Measurements from ENCODE around the gene TMEM178A.

TMEM178A gene

DNA sequence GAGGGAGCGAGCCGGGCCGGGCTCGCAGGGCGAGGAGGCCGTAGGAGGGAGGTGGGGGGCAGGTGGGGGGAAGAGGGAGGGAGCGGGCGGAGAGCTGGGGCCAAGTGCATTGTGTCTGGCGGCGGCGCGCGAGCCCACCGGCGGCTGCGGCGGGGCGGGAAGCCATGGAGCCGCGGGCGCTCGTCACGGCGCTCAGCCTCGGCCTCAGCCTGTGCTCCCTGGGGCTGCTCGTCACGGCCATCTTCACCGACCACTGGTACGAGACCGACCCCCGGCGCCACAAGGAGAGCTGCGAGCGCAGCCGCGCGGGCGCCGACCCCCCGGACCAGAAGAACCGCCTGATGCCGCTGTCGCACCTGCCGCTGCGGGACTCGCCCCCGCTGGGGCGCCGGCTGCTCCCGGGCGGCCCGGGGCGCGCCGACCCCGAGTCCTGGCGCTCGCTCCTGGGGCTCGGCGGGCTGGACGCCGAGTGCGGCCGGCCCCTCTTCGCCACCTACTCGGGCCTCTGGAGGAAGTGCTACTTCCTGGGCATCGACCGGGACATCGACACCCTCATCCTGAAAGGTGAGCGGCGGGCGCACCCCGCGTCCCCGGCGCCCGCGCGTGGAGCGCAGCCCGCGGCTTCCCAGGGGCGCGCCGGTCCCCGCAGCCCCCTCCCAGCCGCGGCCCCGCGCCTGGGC is at the start of gene TMEM178A:
Gene TMEM178A, plus strand, starts transcription at position 107 of the 680 bp plus-strand sequence. Its CDS starts 58 bp downstream, at position 165.
- no peak for DNase-seq (ENCODE audit: low read depth, low spot score)
- H3K9ac ChIP-seq (ENCODE audit: insufficient read length), result no peak within 1 kb of the TSS
- peak within 1 kb of the TSS; percentile 71 for H3K4me3 ChIP-seq

DNA sequence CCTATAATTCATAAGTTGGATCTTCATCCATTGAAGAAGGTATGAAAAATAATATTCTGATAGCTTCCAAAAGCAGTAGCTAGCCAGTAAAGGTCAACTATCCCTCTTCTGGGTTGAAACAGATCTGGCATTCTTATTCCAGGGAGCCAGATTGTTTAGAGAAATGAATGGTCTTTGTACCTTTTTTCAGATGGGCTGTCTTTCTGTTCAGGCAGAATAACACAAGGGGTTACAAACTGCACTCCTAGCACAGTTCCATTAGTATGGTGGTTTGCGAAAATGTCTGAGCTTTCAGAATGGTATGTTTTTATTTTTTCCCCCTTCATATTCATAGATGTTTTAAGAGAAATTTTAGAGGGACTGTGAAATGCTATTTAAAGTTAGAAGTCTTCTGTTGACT is 47.5 kb upstream of the TMEM178A start:
- no peak for DNase-seq (ENCODE audit: low read depth, low spot score)
- no peak for TF ChIP-seq POLR2AphosphoS5 (IDR thresholded peaks at IDR 0.05; ENCODE audit: borderline replicate concordance, low read depth, low read length)
- TF ChIP-seq EZH2 (IDR thresholded peaks at IDR 0.05), result no peak
- no peak for TF ChIP-seq FOXP2 (optimal IDR thresholded peaks at IDR 0.05; ENCODE audit: control extremely low read depth, extremely low read length, insufficient read depth)

More for the DNA sequence above, at the start of gene TMEM178A:
- Histone ChIP-seq H3K36me3 (ENCODE audit: insufficient read depth, low read length) (no peaks in the 10 kb centered on the region), H3K9me3 (ENCODE audit: low read depth, low read length) (no peaks in the 10 kb centered on the region), H3K27ac (no peak within 1 kb of the TSS)
- TF ChIP-seq EZH2 (IDR thresholded peaks at IDR 0.05), result no peak
- no peak for TF ChIP-seq FOXP2 (optimal IDR thresholded peaks at IDR 0.05; ENCODE audit: control extremely low read depth, extremely low read length, insufficient read depth)
- TF ChIP-seq POLR2AphosphoS5 (IDR thresholded peaks at IDR 0.05; ENCODE audit: borderline replicate concordance, low read depth, low read length), result no peak

DNA sequence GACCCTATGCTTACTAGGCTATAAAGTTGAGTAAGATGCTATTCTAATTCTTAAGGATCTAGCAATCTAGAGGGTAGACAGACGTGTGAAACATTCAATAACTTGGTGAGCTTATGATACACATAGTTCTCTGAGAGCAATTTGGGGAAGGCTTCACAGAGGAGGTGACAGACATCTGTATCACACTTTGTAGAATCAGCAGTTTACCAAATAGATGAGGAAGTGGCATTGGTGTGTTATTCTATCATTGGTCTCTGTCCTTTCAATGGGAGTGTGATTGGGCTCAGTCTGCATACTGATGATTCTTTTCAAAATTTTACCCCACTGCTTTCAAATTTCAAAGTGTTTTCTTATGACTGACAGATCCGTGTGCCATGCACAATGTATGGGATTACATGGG is 47.0 kb upstream of the TMEM178A start:
- H3K9me3 ChIP-seq (ENCODE audit: low read depth, low read length), result no peaks in the 10 kb centered on the region
- DNase-seq (ENCODE audit: low read depth, low spot score), result no peak
- H3K4me3 ChIP-seq, result no peak overlapping the region
- no peak overlapping the region for H3K9ac ChIP-seq (ENCODE audit: insufficient read length)
- no peaks in the 10 kb centered on the region for H3K36me3 ChIP-seq (ENCODE audit: insufficient read depth, low read length)
- no peak for TF ChIP-seq EZH2 (IDR thresholded peaks at IDR 0.05)
- no peak for TF ChIP-seq POLR2AphosphoS5 (IDR thresholded peaks at IDR 0.05; ENCODE audit: borderline replicate concordance, low read depth, low read length)
- no peak for TF ChIP-seq FOXP2 (optimal IDR thresholded peaks at IDR 0.05; ENCODE audit: control extremely low read depth, extremely low read length, insufficient read depth)
- H3K27ac ChIP-seq, result no peak overlapping the region

More for the DNA sequence above, 47.5 kb upstream of the TMEM178A start:
- no peak overlapping the region for H3K9ac ChIP-seq (ENCODE audit: insufficient read length)
- no peak overlapping the region for H3K4me3 ChIP-seq
- no peaks in the 10 kb centered on the region for H3K9me3 ChIP-seq (ENCODE audit: low read depth, low read length)
- H3K27ac ChIP-seq, result no peak overlapping the region
- H3K36me3 ChIP-seq (ENCODE audit: insufficient read depth, low read length), result no peaks in the 10 kb centered on the region

DNA sequence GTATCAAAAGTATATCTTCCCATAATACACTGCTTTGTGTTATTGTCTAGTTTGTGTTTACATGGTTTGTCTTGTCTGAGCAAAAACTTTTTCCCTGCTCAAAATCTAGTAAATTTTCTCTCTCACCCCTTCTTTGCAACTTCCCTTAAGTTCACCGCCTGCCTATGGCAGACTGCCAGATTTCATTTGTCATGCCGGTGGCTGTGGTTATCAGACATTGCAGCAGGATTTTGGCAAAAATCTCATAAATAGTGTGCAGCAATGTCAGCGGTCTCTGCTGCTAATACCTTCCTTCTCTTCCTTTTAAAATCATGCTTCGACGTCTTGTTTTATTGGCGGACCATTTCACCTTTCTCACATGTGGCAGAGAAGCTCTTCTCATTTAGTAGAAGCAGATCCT is 45.6 kb upstream of the TMEM178A start:
- no peaks in the 10 kb centered on the region for H3K9me3 ChIP-seq (ENCODE audit: low read depth, low read length)
- no peak overlapping the region for H3K9ac ChIP-seq (ENCODE audit: insufficient read length)
- no peak overlapping the region for H3K27ac ChIP-seq
- peak; percentile 79 for DNase-seq (ENCODE audit: low read depth, low spot score)
- H3K4me3 ChIP-seq, result peak overlapping the region; percentile 44
- no peak for TF ChIP-seq EZH2 (IDR thresholded peaks at IDR 0.05)
- no peak for TF ChIP-seq FOXP2 (optimal IDR thresholded peaks at IDR 0.05; ENCODE audit: control extremely low read depth, extremely low read length, insufficient read depth)
- TF ChIP-seq POLR2AphosphoS5 (IDR thresholded peaks at IDR 0.05; ENCODE audit: borderline replicate concordance, low read depth, low read length), result no peak
- no peaks in the 10 kb centered on the region for H3K36me3 ChIP-seq (ENCODE audit: insufficient read depth, low read length)

DNA sequence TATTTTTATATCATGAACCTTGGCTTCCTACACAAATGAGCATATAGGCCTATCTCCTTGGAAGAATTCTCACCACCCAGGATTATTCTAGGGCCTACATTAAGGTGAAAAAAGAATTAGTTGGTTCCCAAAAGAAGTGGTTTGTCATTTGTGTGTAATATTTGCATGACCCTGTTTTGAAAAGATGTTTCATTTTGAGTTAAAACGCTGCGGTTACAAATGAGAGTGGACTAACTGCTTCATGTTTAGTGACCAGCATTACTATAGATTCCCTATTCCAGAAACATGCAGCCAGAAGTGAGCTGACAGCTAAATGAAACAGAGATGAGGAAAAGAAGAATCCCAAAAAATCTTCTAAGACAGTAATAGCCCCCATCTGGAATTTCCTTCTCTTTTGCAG is 44.1 kb upstream of the TMEM178A start:
- Histone ChIP-seq H3K9ac (ENCODE audit: insufficient read length) (no peak overlapping the region), H3K4me3 (no peak overlapping the region), H3K9me3 (ENCODE audit: low read depth, low read length) (no peaks in the 10 kb centered on the region), H3K36me3 (ENCODE audit: insufficient read depth, low read length) (no peaks in the 10 kb centered on the region), H3K27ac (no peak overlapping the region)
- TF ChIP-seq FOXP2 (optimal IDR thresholded peaks at IDR 0.05; ENCODE audit: control extremely low read depth, extremely low read length, insufficient read depth) (no peak), EZH2 (IDR thresholded peaks at IDR 0.05) (no peak), POLR2AphosphoS5 (IDR thresholded peaks at IDR 0.05; ENCODE audit: borderline replicate concordance, low read depth, low read length) (no peak)
- DNase-seq (ENCODE audit: low read depth, low spot score), result no peak

- Histone ChIP-seq H3K36me3 (ENCODE audit: insufficient read depth, low read length) (no peaks in the 10 kb centered on the region), H3K9me3 (ENCODE audit: low read depth, low read length) (no peaks in the 10 kb centered on the region), H3K27ac (no peak overlapping the region), H3K4me3 (no peak overlapping the region), H3K9ac (ENCODE audit: insufficient read length) (no peak overlapping the region)
- no peak for DNase-seq (ENCODE audit: low read depth, low spot score)
- TF ChIP-seq POLR2AphosphoS5 (IDR thresholded peaks at IDR 0.05; ENCODE audit: borderline replicate concordance, low read depth, low read length) (no peak), EZH2 (IDR thresholded peaks at IDR 0.05) (no peak), FOXP2 (optimal IDR thresholded peaks at IDR 0.05; ENCODE audit: control extremely low read depth, extremely low read length, insufficient read depth) (no peak)
Measured at GRCh38 chr2:39622860-39623259, 42.9 kb upstream of the TMEM178A start.

- Histone ChIP-seq H3K4me3 (no peak overlapping the region), H3K27ac (no peak overlapping the region), H3K9me3 (ENCODE audit: low read depth, low read length) (no peaks in the 10 kb centered on the region), H3K36me3 (ENCODE audit: insufficient read depth, low read length) (no peaks in the 10 kb centered on the region), H3K9ac (ENCODE audit: insufficient read length) (no peak overlapping the region)
- no peak for DNase-seq (ENCODE audit: low read depth, low spot score)
- TF ChIP-seq POLR2AphosphoS5 (IDR thresholded peaks at IDR 0.05; ENCODE audit: borderline replicate concordance, low read depth, low read length), result no peak
- no peak for TF ChIP-seq EZH2 (IDR thresholded peaks at IDR 0.05)
- TF ChIP-seq FOXP2 (optimal IDR thresholded peaks at IDR 0.05; ENCODE audit: control extremely low read depth, extremely low read length, insufficient read depth), result no peak
Measured at GRCh38 chr2:39623917-39624316, 41.8 kb upstream of the TMEM178A start.

DNA sequence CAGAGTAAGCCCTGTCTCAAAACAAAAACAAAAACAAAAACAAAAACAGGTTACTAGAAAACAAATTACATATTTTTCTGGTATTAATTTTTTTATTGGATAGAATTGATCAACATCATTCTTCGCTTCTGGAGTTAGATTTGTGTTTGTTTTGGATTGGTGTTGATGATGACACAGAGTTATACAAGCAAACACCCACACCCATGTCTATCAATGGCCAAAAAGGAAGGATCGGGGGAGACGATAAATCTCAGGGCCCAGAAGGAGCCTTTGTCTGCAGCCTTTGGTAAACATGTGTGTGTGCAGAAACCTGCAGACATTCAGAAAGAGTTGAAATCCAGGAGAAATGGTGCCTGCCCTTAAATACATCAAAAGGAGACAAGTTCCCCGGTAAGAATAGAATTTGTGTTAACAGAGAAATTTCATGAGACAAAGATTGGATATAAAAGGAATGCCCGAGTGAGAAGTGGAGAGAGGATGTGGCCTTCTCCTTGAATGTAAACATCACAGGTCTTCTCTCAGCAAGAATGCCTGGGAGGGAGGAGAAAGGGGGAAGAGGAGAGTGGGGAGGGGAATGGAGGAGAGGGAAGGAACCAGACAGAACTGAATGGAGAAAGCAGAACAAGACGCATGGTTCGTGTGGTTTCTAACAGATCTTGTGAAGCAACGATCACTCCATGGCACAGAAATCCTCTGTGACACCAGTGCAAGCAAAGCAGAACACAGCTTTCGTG is 40.4 kb upstream of the TMEM178A start:
- Histone ChIP-seq H3K36me3 (ENCODE audit: insufficient read depth, low read length) (no peaks in the 10 kb centered on the region), H3K9me3 (ENCODE audit: low read depth, low read length) (no peaks in the 10 kb centered on the region), H3K9ac (ENCODE audit: insufficient read length) (no peak overlapping the region), H3K4me3 (no peak overlapping the region), H3K27ac (no peak overlapping the region)
- no peak for DNase-seq (ENCODE audit: low read depth, low spot score)
- TF ChIP-seq POLR2AphosphoS5 (IDR thresholded peaks at IDR 0.05; ENCODE audit: borderline replicate concordance, low read depth, low read length), result no peak
- no peak for TF ChIP-seq EZH2 (IDR thresholded peaks at IDR 0.05)
- no peak for TF ChIP-seq FOXP2 (optimal IDR thresholded peaks at IDR 0.05; ENCODE audit: control extremely low read depth, extremely low read length, insufficient read depth)

All from SK-N-MC (cell line).